ENCODE data around the gene JSRP1. TPM values are rescaled to one million over a fixed set of nuclear protein-coding genes. Genes with fewer than 3 reads are reported as not detected.
A peak's percentile ranks its signal among the peaks of the same experiment; 100 is the strongest.

Gene JSRP1
- total RNA-seq, 1 donor from 2014 or later, result 0.35 TPM

- DNase-seq, result no peak
- ATAC-seq (ENCODE audit: poor library complexity), result no peak
- intact Hi-C loops (cut with DNase I), result loop anchor here (5.0 kb wide), 2 partner anchors 32 to 83 kb away; no protein-coding TSS in a partner anchor
Observed at GRCh38 chr19:2239771-2240770, 16.1 kb downstream of the JSRP1 start.

- ATAC-seq (ENCODE audit: poor library complexity), result no peak
- no peak for DNase-seq
- intact Hi-C loops (cut with DNase I), result loop anchor here (5.0 kb wide), 2 partner anchors 33 to 82 kb away; no protein-coding TSS in a partner anchor
Observed at GRCh38 chr19:2239173-2239572, 17.0 kb downstream of the JSRP1 start.

- intact Hi-C loops (cut with DNase I), result loop anchor here (5.0 kb wide), 2 partner anchors 34 to 81 kb away; no protein-coding TSS in a partner anchor
- ATAC-seq (ENCODE audit: poor library complexity) (no peak), DNase-seq (no peak)
Observed at GRCh38 chr19:2237869-2238153, 18.4 kb downstream of the JSRP1 start.

GRCh38 chr19:2237051-2237868 is 19.0 kb downstream of the JSRP1 start:
- intact Hi-C loops (cut with DNase I), result loop anchor here (5.0 kb wide), 2 partner anchors 35 to 80 kb away; no protein-coding TSS in a partner anchor
- ATAC-seq (ENCODE audit: poor library complexity) (no peak), DNase-seq (no peak)

- intact Hi-C loops (cut with DNase I), result loop anchor here (5.0 kb wide), 2 partner anchors 36 to 79 kb away; no protein-coding TSS in a partner anchor
- peak; percentile 98 for DNase-seq
- peak; percentile 94 for ATAC-seq (ENCODE audit: poor library complexity)
Observed at GRCh38 chr19:2236314-2237050, 19.7 kb downstream of the JSRP1 start, which contains the start of the genes PLEKHJ1 and SF3A2. TSS of gene PLEKHJ1 (minus strand) at chr19:2236329. CDS start at chr19:2236248, 81 bp downstream. TSS of gene SF3A2 (plus strand) at chr19:2236824. CDS start at chr19:2243419, 6,595 bp downstream.

GRCh38 chr19:2236064-2236313 is 20.2 kb downstream of the JSRP1 start:
- ATAC-seq (ENCODE audit: poor library complexity) (no peak), DNase-seq (no peak)
- intact Hi-C loops (cut with DNase I), result loop anchor here (5.0 kb wide), 2 partner anchors 36 to 79 kb away; no protein-coding TSS in a partner anchor

GRCh38 chr19:2235381-2236063 is 20.7 kb downstream of the JSRP1 start:
- intact Hi-C loops (cut with DNase I), result loop anchor here (5.0 kb wide), 2 partner anchors 37 to 78 kb away; no protein-coding TSS in a partner anchor
- DNase-seq (no peak), ATAC-seq (ENCODE audit: poor library complexity) (peak; percentile 7)

- ATAC-seq (ENCODE audit: poor library complexity) (no peak), DNase-seq (no peak)
- intact Hi-C loops (cut with DNase I), result loop anchor here (5.0 kb wide), 2 partner anchors 37 to 78 kb away; no protein-coding TSS in a partner anchor
Observed at GRCh38 chr19:2234996-2235380, 21.2 kb downstream of the JSRP1 start.

GRCh38 chr19:2233601-2234280 is 22.5 kb downstream of the JSRP1 start:
- DNase-seq, result no peak

GRCh38 chr19:2232286-2233151 is 23.7 kb downstream of the JSRP1 start:
- DNase-seq (no peak), ATAC-seq (ENCODE audit: poor library complexity) (no peak)
- intact Hi-C loops (cut with DNase I), result no loop called here

More at GRCh38 chr19:2233601-2234280, 22.5 kb downstream of the JSRP1 start:
- ATAC-seq (ENCODE audit: poor library complexity), result no peak
- intact Hi-C loops (cut with DNase I), result no loop called here

GRCh38 chr19:2231621-2232221 is 24.5 kb downstream of the JSRP1 start:
- DNase-seq (no peak), ATAC-seq (ENCODE audit: poor library complexity) (no peak)
- intact Hi-C loops (cut with DNase I), result no loop called here

GRCh38 chr19:2230807-2231533 is 25.2 kb downstream of the JSRP1 start:
- ATAC-seq (ENCODE audit: poor library complexity) (no peak), DNase-seq (no peak)
- intact Hi-C loops (cut with DNase I), result no loop called here

- no peak for DNase-seq
- no peak for ATAC-seq (ENCODE audit: poor library complexity)
- intact Hi-C loops (cut with DNase I), result no loop called here
Observed at GRCh38 chr19:2230033-2230531, 26.1 kb downstream of the JSRP1 start.

- DNase-seq, result no peak
- intact Hi-C loops (cut with DNase I), result no loop called here
- no peak for ATAC-seq (ENCODE audit: poor library complexity)
Observed at GRCh38 chr19:2229103-2230032, 26.8 kb downstream of the JSRP1 start.

Measured in Right ventricle myocardium superior (tissue), 1 donor.